Retinal pigment epithelial cell (primary cell): ENCODE measurements around the gene ADARB2.
"Not testable (repeated sequence)": the region's sequence is repeated elsewhere in the genome, so short reads cannot be mapped to it uniquely, and the experiment has no call there.

Experiments
- DNase-seq: peaks from one replicate; pipeline ENCODE4 v3.0.0-alpha.2; 2010; ENCODE audit warnings: low read depth
- H3K4me3 ChIP-seq: 2 replicates; pipeline ENCODE4 v1.5.1; 2011; ENCODE audit warnings: mild to moderate bottlenecking, low read length, control low read depth, moderate library complexity
- CTCF ChIP-seq: conservative IDR thresholded peaks from 2 replicates; pipeline ENCODE4 v1.5.1; 2011; ENCODE audit warnings: low read depth, low read length, control low read depth, inconsistent platforms

Gene ADARB2

GRCh38 chr10:1462032-1462431 is 275.3 kb downstream of the ADARB2 start:
- no peak for TF ChIP-seq CTCF
- DNase-seq: no peak
- no peak overlapping the region for H3K4me3 ChIP-seq

- no peak for DNase-seq
- H3K4me3 ChIP-seq: no peak overlapping the region
- no peak for TF ChIP-seq CTCF
Observed at GRCh38 chr10:1461016-1461415, 276.3 kb downstream of the ADARB2 start.

- not testable (repeated sequence) for H3K4me3 ChIP-seq, DNase-seq
Observed at GRCh38 chr10:1459664-1460063, 277.7 kb downstream of the ADARB2 start.

- no peak overlapping the region for H3K4me3 ChIP-seq
- no peak for DNase-seq
- TF ChIP-seq CTCF: no peak
Observed at GRCh38 chr10:1454951-1455350, 282.4 kb downstream of the ADARB2 start.

- DNase-seq: no peak
- no peak for TF ChIP-seq CTCF
- H3K4me3 ChIP-seq: no peak overlapping the region
Observed at GRCh38 chr10:1454428-1454827, 282.9 kb downstream of the ADARB2 start.

- no peak for DNase-seq
- no peak overlapping the region for H3K4me3 ChIP-seq
- no peak for TF ChIP-seq CTCF
Observed at GRCh38 chr10:1452777-1453176, 284.5 kb downstream of the ADARB2 start.

- TF ChIP-seq CTCF: no peak
- DNase-seq: no peak
- H3K4me3 ChIP-seq: no peak overlapping the region
Observed at GRCh38 chr10:1451941-1452340, 285.4 kb downstream of the ADARB2 start.

GRCh38 chr10:1451362-1451888 is 285.9 kb downstream of the ADARB2 start:
- TF ChIP-seq CTCF: no peak
- no peak overlapping the region for H3K4me3 ChIP-seq
- DNase-seq: no peak
